Measurements from ENCODE around the gene MB.

- TF ChIP-seq POLR2A (IDR thresholded peaks at IDR 0.05; ENCODE audit: low read depth, low read length) = peak; percentile 43; the same call in 1 of the 2 replicates
- peak; percentile 58 for TF ChIP-seq POLR2AphosphoS5 (IDR thresholded peaks at IDR 0.05; ENCODE audit: low read depth, low read length)
- TF ChIP-seq TAF1 (IDR thresholded peaks at IDR 0.05; ENCODE audit: low read depth, low read length) = no peak; the same call in none of the 2 replicates
Measured at GRCh38 chr22:35648066-35649025, 31.2 kb upstream of the MB start, which contains the start of gene APOL6.

Data from GM12891 (cell line).